Endometrium (tissue), 2 donors: Measurements from ENCODE around the gene FXYD6.
"Not testable (repeated sequence)": the region's sequence is repeated elsewhere in the genome, so short reads cannot be mapped to it uniquely, and the experiment has no call there.

Experiments
- FAIRE-seq: peaks from 2 replicates; lab custom pipeline; 2012; peaks lifted over from hg19 to GRCh38; lab: Jason Lieb, UNC
- donor health status: control.
- donor health status: control.

FXYD6 gene

GRCh38 chr11:117868815-117869561 lies 7.5 kb downstream of the FXYD6 start:
- FAIRE-seq = no peak

- FAIRE-seq = no peak
Measured at GRCh38 chr11:117868088-117868487, 8.4 kb downstream of the FXYD6 start.

GRCh38 chr11:117866526-117866925 lies 9.9 kb downstream of the FXYD6 start:
- no peak for FAIRE-seq

- not testable (repeated sequence) for FAIRE-seq
Measured at GRCh38 chr11:117865546-117865945, 10.9 kb downstream of the FXYD6 start.

GRCh38 chr11:117863383-117863782 lies 13.1 kb downstream of the FXYD6 start:
- FAIRE-seq = no peak

- no peak for FAIRE-seq
Measured at GRCh38 chr11:117862753-117863152, 13.7 kb downstream of the FXYD6 start.

GRCh38 chr11:117862019-117862725 lies 14.3 kb downstream of the FXYD6 start:
- no peak for FAIRE-seq

GRCh38 chr11:117861151-117862018 lies 15.1 kb downstream of the FXYD6 start:
- FAIRE-seq = no peak

- no peak for FAIRE-seq
Measured at GRCh38 chr11:117860139-117860538, 16.3 kb downstream of the FXYD6 start.

GRCh38 chr11:117859488-117860112 lies 16.9 kb downstream of the FXYD6 start:
- FAIRE-seq = no peak

- FAIRE-seq = no peak
Measured at GRCh38 chr11:117859061-117859460, 17.4 kb downstream of the FXYD6 start.

- no peak for FAIRE-seq
Measured at GRCh38 chr11:117857734-117858414, 18.6 kb downstream of the FXYD6 start.

- no peak for FAIRE-seq
Measured at GRCh38 chr11:117855912-117856651, 20.4 kb downstream of the FXYD6 start.

- FAIRE-seq = no peak
Measured at GRCh38 chr11:117855186-117855845, 21.1 kb downstream of the FXYD6 start.

GRCh38 chr11:117852309-117852708 lies 24.1 kb downstream of the FXYD6 start:
- no peak for FAIRE-seq

- no peak for FAIRE-seq
Measured at GRCh38 chr11:117851852-117852251, 24.6 kb downstream of the FXYD6 start.

GRCh38 chr11:117851106-117851505 lies 25.4 kb downstream of the FXYD6 start:
- no peak for FAIRE-seq

GRCh38 chr11:117849781-117850414 lies 26.6 kb downstream of the FXYD6 start:
- FAIRE-seq = no peak

- no peak for FAIRE-seq
Measured at GRCh38 chr11:117843666-117844484, 32.6 kb downstream of the FXYD6 start.
